Suprapubic skin (tissue), 4 donors: ENCODE measurements around the gene MYOZ3. TPM values are rescaled to one million over a fixed set of nuclear protein-coding genes. Genes with fewer than 3 reads are reported as not detected.

Experiments used
- DNase-seq, 2 donors: peaks; one replicate each; pipeline ENCODE4 v3.0.0-alpha.2; 2019; ENCODE audit warnings: low spot score in 2 of 2
- H3K27ac ChIP-seq: fragments of 200-600 bp; sonication (generic); one replicate; pipeline ENCODE4 v1.5.1; 2019
- H3K27me3 ChIP-seq: fragments of 200-600 bp; sonication (generic); one replicate; pipeline ENCODE4 v1.5.1; 2019
- H3K36me3 ChIP-seq: fragments of 200-600 bp; sonication (generic); one replicate; pipeline ENCODE4 v1.5.1; 2019
- H3K4me1 ChIP-seq: fragments of 200-600 bp; sonication (generic); one replicate; pipeline ENCODE4 v1.5.1; 2019
- H3K4me3 ChIP-seq: fragments of 200-600 bp; sonication (generic); one replicate; pipeline ENCODE4 v1.5.1; 2019; ENCODE audit warnings: mild to moderate bottlenecking
- H3K9me3 ChIP-seq: fragments of 200-600 bp; sonication (generic); one replicate; pipeline ENCODE4 v1.5.1; 2019
- CTCF ChIP-seq, 2 donors: fragments of 200-600 bp in 1 of 2; fragments of 450-650 bp in 1 of 2; sonication (generic) in 1 of 2; IDR thresholded peaks; one replicate each; pipeline ENCODE4 v1.5.1; 2016 to 2019; ENCODE audit warnings: antibody characterized with exemption in 2 of 2, mild to moderate bottlenecking in 1 of 2, moderate library complexity in 1 of 2
- EP300 ChIP-seq: sonication (generic); formaldehyde crosslinking; IDR thresholded peaks from one replicate; pipeline ENCODE4 v1.6.1; 2017; ENCODE audit warnings: antibody characterized with exemption
- POLR2A ChIP-seq, 2 donors: fragments of 450-650 bp; IDR thresholded peaks; one replicate each; pipeline ENCODE4 v1.6.1; 2017; ENCODE audit warnings: antibody characterized with exemption in 2 of 2, mild to moderate bottlenecking in 2 of 2, moderate library complexity in 2 of 2
- POLR2AphosphoS5 ChIP-seq, 3 donors: sonication (generic); formaldehyde crosslinking; IDR thresholded peaks; one replicate each; pipeline ENCODE4 v1.6.1; 2017; ENCODE audit warnings: antibody characterized with exemption in 3 of 3
- WGBS: methylation state at CpG from one replicate; pipeline ENCODE4 v1.1.5; 2018; 5-methylcytosine and 5-hydroxymethylcytosine counted together
- total RNA-seq, 4 donors: library from RNA; depleted of rRNA; stranded (reverse); fragments of >200 nt; gene quantifications; one replicate each; pipeline ENCODE4 v1.1.0, GENCODE V29; 2016

The MYOZ3 gene
- total RNA-seq, 4 donors from 2014 or later: 0.30 TPM; not detected in 3

GRCh38 chr5:150632305-150633160 lies 28.5 kb upstream of the MYOZ3 start:
- 66% methylated on average over 10 of the region's 10 CpGs for WGBS
- Histone ChIP-seq H3K27me3 (no peaks in the 10 kb centered on the region), H3K4me1 (peaks cover 43% of the 10 kb centered on the region), H3K27ac (no peak overlapping the region), H3K36me3 (no peaks in the 10 kb centered on the region), H3K4me3 (no peak overlapping the region), H3K9me3 (no peaks in the 10 kb centered on the region)
- no peak for TF ChIP-seq POLR2AphosphoS5 (IDR thresholded peaks at IDR 0.05)
- no peak for TF ChIP-seq POLR2A (IDR thresholded peaks at IDR 0.05)
- no peak for TF ChIP-seq EP300
- no peak for TF ChIP-seq CTCF (IDR thresholded peaks at IDR 0.05)
- no peak for DNase-seq

DNA sequence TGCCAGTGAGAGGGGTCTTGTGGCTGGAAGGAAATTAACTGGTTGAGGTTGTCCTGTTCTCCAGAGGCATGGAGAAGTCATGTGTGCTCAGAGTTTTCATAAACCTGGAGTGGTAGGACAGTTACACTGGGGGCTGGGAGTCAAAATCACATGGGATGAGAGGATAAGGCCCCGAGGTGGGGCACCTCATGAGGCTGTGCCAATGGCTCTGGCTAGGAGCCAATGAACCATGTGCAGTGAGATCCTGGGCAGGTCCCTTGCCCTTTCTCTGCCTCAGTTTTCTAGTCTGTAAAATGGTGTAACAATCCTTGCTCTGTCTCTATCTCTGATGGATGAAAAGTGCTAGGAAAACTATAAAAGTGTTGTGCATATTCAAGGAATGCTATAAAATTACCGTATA lies 27.6 kb upstream of the MYOZ3 start:
- H3K27ac ChIP-seq: no peak overlapping the region
- H3K4me3 ChIP-seq: no peak overlapping the region

GRCh38 chr5:150636391-150637244 lies 24.4 kb upstream of the MYOZ3 start:
- Histone ChIP-seq H3K27ac (no peak overlapping the region), H3K4me3 (no peak overlapping the region), H3K36me3 (no peaks in the 10 kb centered on the region), H3K9me3 (no peaks in the 10 kb centered on the region), H3K27me3 (no peaks in the 10 kb centered on the region), H3K4me1 (peaks cover 67% of the 10 kb centered on the region)
- WGBS: 71% methylated on average over 6 of the region's 6 CpGs
- no peak for DNase-seq
- TF ChIP-seq POLR2AphosphoS5 (IDR thresholded peaks at IDR 0.05): no peak
- TF ChIP-seq POLR2A (IDR thresholded peaks at IDR 0.05): no peak
- TF ChIP-seq CTCF (IDR thresholded peaks at IDR 0.05): no peak

More for the DNA sequence above, 27.6 kb upstream of the MYOZ3 start:
- TF ChIP-seq EP300 (no peak), POLR2AphosphoS5 (IDR thresholded peaks at IDR 0.05) (no peak), CTCF (IDR thresholded peaks at IDR 0.05) (no peak)
- Histone ChIP-seq H3K4me1 (peaks cover 45% of the 10 kb centered on the region), H3K27me3 (no peaks in the 10 kb centered on the region), H3K36me3 (no peaks in the 10 kb centered on the region), H3K9me3 (no peaks in the 10 kb centered on the region)
- WGBS: 70% methylated on average over 2 of the region's 2 CpGs
- no peak for DNase-seq

GRCh38 chr5:150637245-150638052 lies 23.6 kb upstream of the MYOZ3 start:
- WGBS: 54% methylated on average over 21 of the region's 21 CpGs
- no peaks in the 10 kb centered on the region for H3K9me3 ChIP-seq
- H3K27me3 ChIP-seq: no peaks in the 10 kb centered on the region
- no peak for DNase-seq
- no peaks in the 10 kb centered on the region for H3K36me3 ChIP-seq
- H3K4me1 ChIP-seq: peaks cover 72% of the 10 kb centered on the region
- peak overlapping the region; percentile 29 for H3K27ac ChIP-seq
- H3K4me3 ChIP-seq: no peak overlapping the region
- no peak for TF ChIP-seq POLR2A (IDR thresholded peaks at IDR 0.05)

GRCh38 chr5:150638053-150638444 lies 23.0 kb upstream of the MYOZ3 start:
- Histone ChIP-seq H3K4me1 (peaks cover 78% of the 10 kb centered on the region), H3K27ac (peak overlapping the region; percentile 34), H3K36me3 (no peaks in the 10 kb centered on the region), H3K27me3 (no peaks in the 10 kb centered on the region), H3K9me3 (no peaks in the 10 kb centered on the region), H3K4me3 (no peak overlapping the region)
- TF ChIP-seq POLR2A (IDR thresholded peaks at IDR 0.05) (no peak), CTCF (IDR thresholded peaks at IDR 0.05) (no peak), EP300 (no peak), POLR2AphosphoS5 (IDR thresholded peaks at IDR 0.05) (no peak)
- DNase-seq: no peak
- WGBS: 26% methylated on average over 1 of the region's 1 CpG
